GM23338 (cell line): ENCODE data around the gene ACSS3.

Experiments used
- CREB1 ChIP-seq: fragments of 250-450 bp; sonication (Bioruptor Pico); IDR thresholded peaks from 2 replicates; pipeline ENCODE4 v1.5.0; 2020; ENCODE audit warnings: low read depth, mild to moderate bottlenecking, moderate library complexity
- EZH2 ChIP-seq: fragments of 200-600 bp; sonication (generic); IDR thresholded peaks from one replicate; pipeline ENCODE4 v1.8.0; 2017; ENCODE audit warnings: antibody characterized with exemption, mild to moderate bottlenecking, low read depth; ENCODE audit not compliant: unreplicated experiment
- EZH2phosphoT487 ChIP-seq: fragments of 200-600 bp; sonication (generic); IDR thresholded peaks from one replicate; pipeline ENCODE4 v1.8.1; 2018; ENCODE audit warnings: antibody characterized with exemption; ENCODE audit not compliant: unreplicated experiment
- JUNB ChIP-seq: IDR thresholded peaks from one replicate; pipeline ENCODE4 v1.6.1; 2016; ENCODE audit warnings: antibody characterized with exemption; ENCODE audit not compliant: unreplicated experiment
- NANOG ChIP-seq: IDR thresholded peaks from 2 replicates; pipeline ENCODE4 v1.6.1; 2016; ENCODE audit warnings: antibody characterized with exemption, borderline replicate concordance
- POLR2AphosphoS5 ChIP-seq: IDR thresholded peaks from 2 replicates; pipeline ENCODE4 v1.6.1; 2016; ENCODE audit warnings: antibody characterized with exemption, low read depth
- ZNF114 ChIP-seq: fragments of 250-450 bp; sonication (Bioruptor Pico); IDR thresholded peaks from 2 replicates; pipeline ENCODE4 v1.5.0; 2020; ENCODE audit warnings: mild to moderate bottlenecking, moderate library complexity
- ZNF331 ChIP-seq: fragments of 250-450 bp; sonication (Bioruptor Pico); IDR thresholded peaks from 2 replicates; pipeline ENCODE4 v1.5.0; 2020; ENCODE audit warnings: low read depth, mild to moderate bottlenecking, moderate library complexity
- TF ChIP-seq, protein P1 (sequence below), 2 experiments: fragments of 200-600 bp in 1 of 2; sonication (generic) in 1 of 2; conservative IDR thresholded peaks; 2 replicates each; pipeline versions ENCODE4 v1.5.1 to v1.6.1; 2016 to 2017; ENCODE audit warnings: antibody characterized with exemption in 2 of 2, low read depth in 2 of 2, mild to moderate bottlenecking in 2 of 2, moderate library complexity in 1 of 2
- TF ChIP-seq, protein P2 (sequence below): IDR thresholded peaks from one replicate; pipeline ENCODE4 v1.6.1; 2018; ENCODE audit warnings: antibody characterized with exemption; ENCODE audit not compliant: unreplicated experiment

DNA sequence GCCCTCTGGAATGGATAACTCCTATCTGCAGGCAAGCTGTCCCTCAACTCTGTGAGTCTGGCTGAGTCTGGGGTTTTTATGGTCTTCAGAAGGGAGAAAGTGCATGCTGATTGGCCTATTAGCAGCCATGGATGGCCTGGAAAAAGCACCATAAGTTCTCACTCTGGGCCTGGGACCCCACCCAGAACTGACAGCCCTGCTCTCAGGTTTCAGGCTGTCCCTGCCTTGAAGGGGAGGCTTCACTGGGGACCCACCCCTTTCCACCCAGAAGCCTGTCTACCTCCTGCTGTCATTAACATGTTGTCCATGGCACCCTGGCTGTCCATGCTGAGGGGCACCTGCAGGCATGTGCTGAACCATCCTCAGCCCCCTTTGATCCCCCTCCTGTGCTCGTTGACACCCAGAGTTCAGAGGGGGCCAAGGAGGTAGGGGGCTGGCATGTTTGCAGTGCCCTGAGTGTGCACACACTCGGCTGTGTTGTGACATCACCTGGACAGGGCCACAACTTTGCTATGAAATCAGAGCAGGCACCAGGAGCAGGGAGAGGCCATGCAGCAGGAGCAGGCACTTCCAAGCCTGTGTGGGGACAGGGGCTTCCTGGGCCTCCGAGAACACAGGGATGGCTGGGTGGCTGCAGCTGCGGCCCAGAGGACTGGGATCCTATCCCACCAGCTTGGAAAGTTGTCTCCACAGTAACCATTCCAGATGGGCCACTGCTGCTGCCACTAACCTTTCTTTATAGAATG, 84.7 kb downstream of the ACSS3 start:
- TF ChIP-seq POLR2AphosphoS5 (no peak), EZH2 (no peak), CREB1 (CRISPR knock-in tag) (no peak), EZH2phosphoT487 (no peak), JUNB (no peak), NANOG (no peak), ZNF114 (no peak), ZNF331 (CRISPR knock-in tag) (no peak)
- TF ChIP-seq, protein P1, sequence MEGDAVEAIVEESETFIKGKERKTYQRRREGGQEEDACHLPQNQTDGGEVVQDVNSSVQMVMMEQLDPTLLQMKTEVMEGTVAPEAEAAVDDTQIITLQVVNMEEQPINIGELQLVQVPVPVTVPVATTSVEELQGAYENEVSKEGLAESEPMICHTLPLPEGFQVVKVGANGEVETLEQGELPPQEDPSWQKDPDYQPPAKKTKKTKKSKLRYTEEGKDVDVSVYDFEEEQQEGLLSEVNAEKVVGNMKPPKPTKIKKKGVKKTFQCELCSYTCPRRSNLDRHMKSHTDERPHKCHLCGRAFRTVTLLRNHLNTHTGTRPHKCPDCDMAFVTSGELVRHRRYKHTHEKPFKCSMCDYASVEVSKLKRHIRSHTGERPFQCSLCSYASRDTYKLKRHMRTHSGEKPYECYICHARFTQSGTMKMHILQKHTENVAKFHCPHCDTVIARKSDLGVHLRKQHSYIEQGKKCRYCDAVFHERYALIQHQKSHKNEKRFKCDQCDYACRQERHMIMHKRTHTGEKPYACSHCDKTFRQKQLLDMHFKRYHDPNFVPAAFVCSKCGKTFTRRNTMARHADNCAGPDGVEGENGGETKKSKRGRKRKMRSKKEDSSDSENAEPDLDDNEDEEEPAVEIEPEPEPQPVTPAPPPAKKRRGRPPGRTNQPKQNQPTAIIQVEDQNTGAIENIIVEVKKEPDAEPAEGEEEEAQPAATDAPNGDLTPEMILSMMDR (conservative IDR thresholded peaks at IDR 0.05; ENCODE audit: low read depth in 2 of 2), result no peak
- TF ChIP-seq, protein P2, sequence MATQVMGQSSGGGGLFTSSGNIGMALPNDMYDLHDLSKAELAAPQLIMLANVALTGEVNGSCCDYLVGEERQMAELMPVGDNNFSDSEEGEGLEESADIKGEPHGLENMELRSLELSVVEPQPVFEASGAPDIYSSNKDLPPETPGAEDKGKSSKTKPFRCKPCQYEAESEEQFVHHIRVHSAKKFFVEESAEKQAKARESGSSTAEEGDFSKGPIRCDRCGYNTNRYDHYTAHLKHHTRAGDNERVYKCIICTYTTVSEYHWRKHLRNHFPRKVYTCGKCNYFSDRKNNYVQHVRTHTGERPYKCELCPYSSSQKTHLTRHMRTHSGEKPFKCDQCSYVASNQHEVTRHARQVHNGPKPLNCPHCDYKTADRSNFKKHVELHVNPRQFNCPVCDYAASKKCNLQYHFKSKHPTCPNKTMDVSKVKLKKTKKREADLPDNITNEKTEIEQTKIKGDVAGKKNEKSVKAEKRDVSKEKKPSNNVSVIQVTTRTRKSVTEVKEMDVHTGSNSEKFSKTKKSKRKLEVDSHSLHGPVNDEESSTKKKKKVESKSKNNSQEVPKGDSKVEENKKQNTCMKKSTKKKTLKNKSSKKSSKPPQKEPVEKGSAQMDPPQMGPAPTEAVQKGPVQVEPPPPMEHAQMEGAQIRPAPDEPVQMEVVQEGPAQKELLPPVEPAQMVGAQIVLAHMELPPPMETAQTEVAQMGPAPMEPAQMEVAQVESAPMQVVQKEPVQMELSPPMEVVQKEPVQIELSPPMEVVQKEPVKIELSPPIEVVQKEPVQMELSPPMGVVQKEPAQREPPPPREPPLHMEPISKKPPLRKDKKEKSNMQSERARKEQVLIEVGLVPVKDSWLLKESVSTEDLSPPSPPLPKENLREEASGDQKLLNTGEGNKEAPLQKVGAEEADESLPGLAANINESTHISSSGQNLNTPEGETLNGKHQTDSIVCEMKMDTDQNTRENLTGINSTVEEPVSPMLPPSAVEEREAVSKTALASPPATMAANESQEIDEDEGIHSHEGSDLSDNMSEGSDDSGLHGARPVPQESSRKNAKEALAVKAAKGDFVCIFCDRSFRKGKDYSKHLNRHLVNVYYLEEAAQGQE, result no peak
